Natural killer cell (primary cell): Measurements from ENCODE around the gene PCK2. TPM values are rescaled to one million over a fixed set of nuclear protein-coding genes. Genes with fewer than 3 reads are reported as not detected.

ENCODE experiments used
- ATAC-seq, 3 donors: fragments of 150-1000 bp in 2 of 3; fragments of 200-7000 bp in 1 of 3; cut with Tn5 transposase; 1 replicate in 1 of 3; 2 replicates in 2 of 3; pipeline ENCODE4 v1.10.0; 2021; ENCODE audit warnings: mild to moderate bottlenecking in 2 of 3, moderate library complexity in 2 of 3
- DNase-seq, 2 donors: peaks; one replicate each; pipeline versions ENCODE4 v3.0.0 to v3.0.0-alpha.2; 2013 to 2021; ENCODE audit warnings: mixed read lengths in 1 of 2
- H3K27ac ChIP-seq: one replicate; pipeline ENCODE4 v1.5.1; 2013; ENCODE audit warnings: mild to moderate bottlenecking, low read length
- H3K27me3 ChIP-seq: one replicate; pipeline ENCODE4 v1.6.1; 2013; ENCODE audit warnings: low read length; ENCODE audit not compliant: control insufficient read depth, insufficient read depth
- H3K36me3 ChIP-seq: one replicate; pipeline ENCODE4 v1.6.1; 2013; ENCODE audit warnings: low read length; ENCODE audit not compliant: control insufficient read depth, insufficient read depth
- H3K4me1 ChIP-seq: one replicate; pipeline ENCODE4 v1.6.1; 2013; ENCODE audit warnings: low read length; ENCODE audit not compliant: control insufficient read depth, insufficient read depth
- H3K4me3 ChIP-seq: one replicate; pipeline ENCODE4 v1.5.1; 2013; ENCODE audit warnings: low read length
- H3K9me3 ChIP-seq: one replicate; pipeline ENCODE4 v1.6.1; 2013; ENCODE audit warnings: low read length; ENCODE audit not compliant: control insufficient read depth, insufficient read depth
- H3K27ac Mint-ChIP-seq, 2 donors: one replicate each; pipeline ENCODE4 v1.8.0; 2022; ENCODE audit warnings: mild to moderate bottlenecking in 2 of 2, mixed read lengths in 2 of 2, moderate library complexity in 1 of 2
- H3K27me3 Mint-ChIP-seq, 2 donors: one replicate each; pipeline ENCODE4 v1.8.0; 2022; ENCODE audit warnings: low read depth in 2 of 2, mixed read lengths in 2 of 2
- H3K36me3 Mint-ChIP-seq: one replicate; pipeline ENCODE4 v1.8.0; 2022; ENCODE audit warnings: mixed read lengths
- H3K4me1 Mint-ChIP-seq, 2 donors: one replicate each; pipeline ENCODE4 v1.8.0; 2022; ENCODE audit warnings: mixed read lengths in 2 of 2
- H3K4me3 Mint-ChIP-seq: one replicate; pipeline ENCODE4 v1.8.0; 2022; ENCODE audit warnings: mild to moderate bottlenecking, moderate library complexity, mixed read lengths
- H3K9me3 Mint-ChIP-seq, 2 donors: one replicate each; pipeline ENCODE4 v1.8.0; 2022; ENCODE audit warnings: mixed read lengths in 2 of 2
- WGBS: methylation state at CpG from one replicate; pipeline ENCODE4 v1.1.7; 2013; ENCODE audit warnings: missing lambda C conversion rate; ENCODE audit not compliant: insufficient coverage; 5-methylcytosine and 5-hydroxymethylcytosine counted together
- intact Hi-C: fragments of 100-400 bp; cut with micrococcal nuclease; formaldehyde crosslinking; loops from one replicate; pipeline ENCODE4 v1.14.2; 2022
- total RNA-seq, 4 donors: library from RNA; stranded (reverse); fragments of 120-200 nt in 1 of 4; gene quantifications; one replicate each; pipeline versions ENCODE4 v1.2.3 to v1.2.4, GENCODE V29; 2013 to 2022
- TF ChIP-seq, protein P1 (sequence below): fragments of 200-600 bp; IDR thresholded peaks from one replicate; pipeline ENCODE4 v1.8.0; 2022; ENCODE audit warnings: antibody characterized with exemption

The PCK2 gene
- total RNA-seq, 3 donors from 2014 or later (not counting 1 experiment from before 2014, with no cell fraction given), result 9.8 to 13.8 (median 12.3) TPM

DNA sequence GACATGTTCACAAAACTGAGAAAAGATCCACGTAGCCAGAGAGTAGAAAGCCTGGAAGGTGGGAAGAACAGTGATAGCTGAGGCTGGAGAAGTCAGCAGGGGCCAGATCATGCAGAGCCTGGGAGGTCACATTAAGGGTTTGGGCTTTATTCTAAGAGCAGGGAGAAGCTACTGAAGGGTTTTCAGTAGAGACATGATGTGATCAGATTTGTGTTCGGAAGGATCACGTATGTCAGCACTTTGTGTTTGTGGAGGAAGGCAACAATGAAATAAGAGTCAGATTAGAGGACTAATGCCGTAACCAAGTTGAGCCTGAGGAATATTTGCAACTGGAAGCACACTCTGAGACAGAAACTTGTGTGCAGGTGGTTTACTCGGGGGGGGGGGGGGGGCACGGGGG is 4.2 kb upstream of the PCK2 start:
- ATAC-seq (no peak), DNase-seq (no peak)
- H3K4me1 Mint-ChIP-seq, result peaks cover 11 to 21% of the 10 kb centered on the region in 2 donors
- intact Hi-C loops, result loop anchor here (1.0 kb wide), 1 partner anchor 32 kb away; no protein-coding TSS in a partner anchor
- H3K4me3 ChIP-seq, result no peak overlapping the region
- peaks cover 17% of the 10 kb centered on the region for H3K4me1 ChIP-seq
- 95% methylated on average over 5 of the region's 6 CpGs for WGBS
- no peaks in the 10 kb centered on the region for H3K36me3 ChIP-seq
- TF ChIP-seq, protein P1, sequence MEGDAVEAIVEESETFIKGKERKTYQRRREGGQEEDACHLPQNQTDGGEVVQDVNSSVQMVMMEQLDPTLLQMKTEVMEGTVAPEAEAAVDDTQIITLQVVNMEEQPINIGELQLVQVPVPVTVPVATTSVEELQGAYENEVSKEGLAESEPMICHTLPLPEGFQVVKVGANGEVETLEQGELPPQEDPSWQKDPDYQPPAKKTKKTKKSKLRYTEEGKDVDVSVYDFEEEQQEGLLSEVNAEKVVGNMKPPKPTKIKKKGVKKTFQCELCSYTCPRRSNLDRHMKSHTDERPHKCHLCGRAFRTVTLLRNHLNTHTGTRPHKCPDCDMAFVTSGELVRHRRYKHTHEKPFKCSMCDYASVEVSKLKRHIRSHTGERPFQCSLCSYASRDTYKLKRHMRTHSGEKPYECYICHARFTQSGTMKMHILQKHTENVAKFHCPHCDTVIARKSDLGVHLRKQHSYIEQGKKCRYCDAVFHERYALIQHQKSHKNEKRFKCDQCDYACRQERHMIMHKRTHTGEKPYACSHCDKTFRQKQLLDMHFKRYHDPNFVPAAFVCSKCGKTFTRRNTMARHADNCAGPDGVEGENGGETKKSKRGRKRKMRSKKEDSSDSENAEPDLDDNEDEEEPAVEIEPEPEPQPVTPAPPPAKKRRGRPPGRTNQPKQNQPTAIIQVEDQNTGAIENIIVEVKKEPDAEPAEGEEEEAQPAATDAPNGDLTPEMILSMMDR, result no peak
- H3K9me3 ChIP-seq, result no peaks in the 10 kb centered on the region
- H3K27me3 ChIP-seq, result no peaks in the 10 kb centered on the region
- no peak overlapping the region for H3K4me3 Mint-ChIP-seq
- no peaks in the 10 kb centered on the region for H3K36me3 Mint-ChIP-seq
- H3K27ac Mint-ChIP-seq, result no peak overlapping the region
- H3K27me3 Mint-ChIP-seq, result no peaks in the 10 kb centered on the region
- no peaks in the 10 kb centered on the region for H3K9me3 Mint-ChIP-seq
- H3K27ac ChIP-seq, result no peak overlapping the region

DNA sequence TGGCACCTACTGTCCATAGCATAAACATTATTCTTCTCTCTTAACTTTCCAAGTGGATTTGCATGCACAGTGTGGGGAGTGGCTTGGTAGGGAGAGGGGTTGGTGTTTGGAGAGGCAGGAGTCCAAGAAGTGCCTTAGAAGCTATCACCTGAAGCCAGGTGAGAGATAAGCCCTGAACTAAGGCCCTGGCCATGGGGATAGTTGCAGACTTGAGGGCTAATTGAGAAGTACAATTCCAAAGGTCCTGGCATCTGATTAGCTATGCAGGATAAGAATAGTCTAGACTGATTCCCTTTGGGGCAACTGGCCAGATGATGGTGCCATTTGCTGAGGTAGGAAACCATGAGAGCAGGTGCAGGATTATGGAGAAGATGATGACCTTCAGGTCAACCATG is 2.0 kb upstream of the PCK2 start:
- Histone ChIP-seq H3K4me3 (no peak overlapping the region), H3K36me3 (no peaks in the 10 kb centered on the region), H3K27me3 (no peaks in the 10 kb centered on the region), H3K4me1 (peaks cover 28% of the 10 kb centered on the region), H3K9me3 (no peaks in the 10 kb centered on the region), H3K27ac (no peak overlapping the region)
- no peaks in the 10 kb centered on the region for H3K9me3 Mint-ChIP-seq
- DNase-seq (no peak), ATAC-seq (no peak)
- H3K27ac Mint-ChIP-seq, result no peak overlapping the region
- TF ChIP-seq, protein P1, result no peak
- intact Hi-C loops, result no loop called here
- peak overlapping the region; percentile 98 for H3K4me3 Mint-ChIP-seq
- no peaks in the 10 kb centered on the region for H3K36me3 Mint-ChIP-seq
- no peaks in the 10 kb centered on the region for H3K27me3 Mint-ChIP-seq
- H3K4me1 Mint-ChIP-seq, result peaks cover 20 to 38% of the 10 kb centered on the region in 2 donors

DNA sequence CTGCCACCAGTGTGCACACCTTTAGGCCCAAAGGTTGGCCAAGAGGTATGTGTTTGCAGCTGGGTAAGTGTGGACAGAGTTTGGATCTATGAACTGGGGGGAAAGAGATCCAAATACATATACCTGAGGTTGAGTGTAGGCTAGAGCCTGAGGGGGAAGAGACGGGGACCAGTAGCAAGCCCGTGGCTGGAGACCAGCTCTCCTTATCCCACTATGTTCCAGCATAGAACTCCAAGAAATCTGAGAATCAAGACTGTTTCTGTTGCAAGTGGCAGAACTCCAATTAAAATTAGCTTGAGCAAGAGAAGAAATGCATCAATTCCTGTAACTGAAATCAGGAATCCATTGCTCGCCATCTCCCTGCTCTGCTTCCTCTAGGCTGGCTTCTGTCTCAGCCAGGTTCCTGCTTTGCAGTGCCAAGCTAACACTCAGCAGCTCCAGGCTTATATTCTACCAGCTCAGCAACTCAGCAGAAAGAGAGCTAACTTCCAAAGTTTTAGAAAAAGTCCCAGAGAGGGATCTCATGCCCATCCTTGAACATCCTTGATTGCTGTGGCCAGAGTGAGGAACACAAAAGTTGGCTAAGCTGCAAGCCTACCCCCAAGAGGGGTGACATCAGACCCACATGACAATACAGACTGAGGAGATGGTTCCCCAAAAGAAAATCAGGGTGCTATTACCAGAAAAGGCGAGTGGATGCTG is 1.5 kb upstream of the PCK2 start:
- ATAC-seq, result no peak
- Mint-ChIP-seq H3K4me3 (peak overlapping the region; percentile 98), H3K27ac (peak overlapping the region; percentile 79 to 96), H3K36me3 (no peaks in the 10 kb centered on the region), H3K9me3 (no peaks in the 10 kb centered on the region), H3K4me1 (peaks cover 20 to 38% of the 10 kb centered on the region in 2 donors), H3K27me3 (no peaks in the 10 kb centered on the region)
- TF ChIP-seq, protein P1, result no peak
- Histone ChIP-seq H3K4me3 (no peak overlapping the region), H3K27ac (no peak overlapping the region), H3K4me1 (peaks cover 28% of the 10 kb centered on the region), H3K9me3 (no peaks in the 10 kb centered on the region), H3K27me3 (no peaks in the 10 kb centered on the region), H3K36me3 (no peaks in the 10 kb centered on the region)
- intact Hi-C loops, result no loop called here
- 86% methylated on average over 4 of the region's 4 CpGs for WGBS
- DNase-seq, result no peak
